Common myeloid progenitor, CD34-positive (primary cell): Measurements from ENCODE around the gene AGAP9. TPM values are rescaled to one million over a fixed set of nuclear protein-coding genes. Genes with fewer than 3 reads are reported as not detected.
A peak's percentile ranks its signal among the peaks of the same experiment; 100 is the strongest.
"Not testable (repeated sequence)": the region's sequence is repeated elsewhere in the genome, so short reads cannot be mapped to it uniquely, and the experiment has no call there.

Experiments
- CTCF ChIA-PET: fragments of 350-600 bp; sonication (Branson Sonifier 250); formaldehyde crosslinking; loops from one replicate; lab custom pipeline; 2021; ENCODE audit warnings: antibody characterized with exemption; lab: Charles Lee
- POLR2A ChIA-PET: fragments of 350-600 bp; sonication (Branson Sonifier 250); formaldehyde crosslinking; loops from one replicate; lab custom pipeline; 2021; ENCODE audit warnings: antibody characterized with exemption; lab: Charles Lee
- DNase-seq, 3 donors: peaks; one replicate each; pipeline versions ENCODE4 v3.0.0 to v3.0.0-alpha.2; 2013
- H3K27ac ChIP-seq, 2 experiments: 1 replicate in 1 of 2; 2 replicates in 1 of 2; pipeline ENCODE4 v1.7.0; 2013; ENCODE audit warnings: inconsistent platforms in 2 of 2, low read length in 2 of 2, mild to moderate bottlenecking in 2 of 2, low read depth in 1 of 2, moderate library complexity in 1 of 2; ENCODE audit not compliant: severe bottlenecking in 2 of 2, insufficient read depth in 1 of 2, poor library complexity in 1 of 2
- H3K27me3 ChIP-seq, 5 experiments: replicated peaks in 2 of 5; 1 replicate in 3 of 5; 2 replicates in 2 of 5; pipeline versions ENCODE4 v1.6.1 to v1.7.0; 2013; ENCODE audit warnings: low read length in 4 of 5, mild to moderate bottlenecking in 2 of 5, moderate library complexity in 2 of 5, inconsistent platforms in 1 of 5; ENCODE audit not compliant: insufficient read depth in 5 of 5, control insufficient read depth in 4 of 5
- H3K36me3 ChIP-seq, 4 experiments: 1 replicate in 2 of 4; 2 replicates in 2 of 4; pipeline versions ENCODE4 v1.6.1 to v1.7.0; 2013; ENCODE audit warnings: low read length in 3 of 4, control low read depth in 1 of 4, mild to moderate bottlenecking in 1 of 4; ENCODE audit not compliant: control insufficient read depth in 4 of 4, insufficient read depth in 4 of 4
- H3K4me1 ChIP-seq, 4 experiments: 1 replicate in 3 of 4; 2 replicates in 1 of 4; pipeline versions ENCODE4 v1.6.1 to v1.7.1; 2013; ENCODE audit warnings: low read length in 3 of 4, mild to moderate bottlenecking in 3 of 4, control low read depth in 1 of 4, inconsistent platforms in 1 of 4, moderate library complexity in 1 of 4; ENCODE audit not compliant: control insufficient read depth in 4 of 4, insufficient read depth in 4 of 4; ENCODE audit errors: control extremely low read depth in 1 of 4
- H3K4me3 ChIP-seq, 7 experiments: 1 replicate in 4 of 7; 2 replicates in 3 of 7; pipeline versions ENCODE4 v1.5.1 to v1.7.0; 2013; ENCODE audit warnings: mild to moderate bottlenecking in 7 of 7, low read length in 6 of 7, moderate library complexity in 6 of 7, inconsistent platforms in 2 of 7, low read depth in 2 of 7, control low read depth in 1 of 7; ENCODE audit not compliant: insufficient read depth in 4 of 7, control insufficient read depth in 1 of 7; ENCODE audit errors: extremely low read depth in 1 of 7
- H3K9me3 ChIP-seq, 5 experiments: 1 replicate in 4 of 5; 2 replicates in 1 of 5; pipeline versions ENCODE4 v1.6.1 to v1.7.1; 2013; ENCODE audit warnings: low read length in 4 of 5, mild to moderate bottlenecking in 2 of 5, inconsistent platforms in 1 of 5, low read depth in 1 of 5, moderate library complexity in 1 of 5; ENCODE audit not compliant: control insufficient read depth in 4 of 5, insufficient read depth in 2 of 5; ENCODE audit errors: control extremely low read depth in 1 of 5
- WGBS: methylation state at CpG from one replicate; pipeline ENCODE4 v1.1.5; 2013; ENCODE audit not compliant: insufficient coverage; 5-methylcytosine and 5-hydroxymethylcytosine counted together
- polyA plus RNA-seq: library from polyadenylated mRNA; unstranded; fragments of 120-200 nt; gene quantifications from one replicate; pipeline ENCODE4 v1.2.1, GENCODE V29; 2013

Gene AGAP9
- polyA plus RNA-seq: 15.7 TPM

- H3K27me3 ChIP-seq, CTCF ChIA-PET, H3K9me3 ChIP-seq, H3K36me3 ChIP-seq, POLR2A ChIA-PET, H3K27ac ChIP-seq, H3K4me3 ChIP-seq, H3K4me1 ChIP-seq, DNase-seq: not testable (repeated sequence)
- no CpG with 5 or more reads among the region's 20 CpGs for WGBS
Measured at GRCh38 chr10:47523475-47523874, at the start of gene AGAP9. TSS of gene AGAP9 (minus strand) at chr10:47523638. CDS start at chr10:47523526, 112 bp downstream.

GRCh38 chr10:47571138-47571912 lies 47.9 kb upstream of the AGAP9 start:
- H3K36me3 ChIP-seq, DNase-seq, H3K27me3 ChIP-seq, H3K4me3 ChIP-seq, POLR2A ChIA-PET, CTCF ChIA-PET, H3K4me1 ChIP-seq, H3K9me3 ChIP-seq, H3K27ac ChIP-seq: not testable (repeated sequence)
- no CpG with 5 or more reads among the region's 9 CpGs for WGBS

- H3K4me1 ChIP-seq, H3K36me3 ChIP-seq, POLR2A ChIA-PET, H3K27me3 ChIP-seq, H3K27ac ChIP-seq, H3K9me3 ChIP-seq, H3K4me3 ChIP-seq, DNase-seq, CTCF ChIA-PET: not testable (repeated sequence)
- no CpG with 5 or more reads among the region's 7 CpGs for WGBS
Measured at GRCh38 chr10:47566757-47567156, 43.3 kb upstream of the AGAP9 start.

GRCh38 chr10:47566108-47566699 lies 42.8 kb upstream of the AGAP9 start:
- H3K4me3 ChIP-seq, H3K36me3 ChIP-seq, H3K27ac ChIP-seq, H3K9me3 ChIP-seq, H3K4me1 ChIP-seq, POLR2A ChIA-PET, H3K27me3 ChIP-seq, CTCF ChIA-PET: not testable (repeated sequence)
- 68% methylated on average over 6 of the region's 18 CpGs for WGBS
- DNase-seq: peak in 1 of 3 donors; percentile 39

GRCh38 chr10:47565517-47565920 lies 42.1 kb upstream of the AGAP9 start:
- H3K36me3 ChIP-seq, CTCF ChIA-PET, H3K27ac ChIP-seq, H3K4me3 ChIP-seq, H3K9me3 ChIP-seq, H3K4me1 ChIP-seq, POLR2A ChIA-PET, DNase-seq, H3K27me3 ChIP-seq: not testable (repeated sequence)
- 80% methylated on average over 3 of the region's 47 CpGs for WGBS

- H3K9me3 ChIP-seq, POLR2A ChIA-PET, H3K36me3 ChIP-seq, H3K4me1 ChIP-seq, DNase-seq, H3K4me3 ChIP-seq, H3K27ac ChIP-seq, CTCF ChIA-PET, H3K27me3 ChIP-seq: not testable (repeated sequence)
- WGBS: 100% methylated on average over 1 of the region's 27 CpGs
Measured at GRCh38 chr10:47564953-47565352, 41.5 kb upstream of the AGAP9 start.

GRCh38 chr10:47564318-47564717 lies 40.9 kb upstream of the AGAP9 start:
- DNase-seq, H3K9me3 ChIP-seq, H3K27me3 ChIP-seq, H3K27ac ChIP-seq, H3K4me3 ChIP-seq, H3K36me3 ChIP-seq, H3K4me1 ChIP-seq, CTCF ChIA-PET, POLR2A ChIA-PET: not testable (repeated sequence)
- no CpG with 5 or more reads among the region's 16 CpGs for WGBS
